ENCODE data around the gene RHOT2. TPM values are rescaled to one million over a fixed set of nuclear protein-coding genes. Genes with fewer than 3 reads are reported as not detected.

The RHOT2 gene
- total and polyA plus RNA-seq, 2 donors (not counting 3 experiments of a cell fraction or from before 2014, with no cell fraction given) = 106 to 139 TPM

DNA sequence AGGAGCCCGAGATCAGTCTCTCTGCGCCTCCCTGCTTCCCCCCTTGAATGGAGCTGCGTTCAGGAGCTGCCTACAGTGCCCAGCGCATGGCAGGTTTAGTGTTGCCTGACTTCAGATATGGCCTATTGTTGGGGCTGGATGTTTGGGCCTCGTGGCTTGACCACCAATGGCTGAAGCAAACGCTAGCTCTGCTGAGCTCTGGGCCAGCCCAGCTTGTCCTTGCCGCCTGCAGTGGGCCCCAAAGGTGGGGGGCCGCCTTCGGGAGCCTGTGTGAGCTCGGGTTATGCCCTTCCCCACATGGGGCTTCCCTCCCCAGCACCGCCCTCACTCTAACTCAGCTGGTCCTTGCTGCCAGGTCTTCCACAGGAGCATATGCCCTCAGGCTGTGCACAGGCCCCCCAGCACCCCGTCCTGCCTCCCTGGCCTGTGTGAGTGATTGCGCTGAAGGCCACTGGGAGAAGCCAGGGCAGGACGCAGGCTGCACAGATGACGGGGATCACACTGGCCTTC is 29.8 kb upstream of the RHOT2 start:
- Histone ChIP-seq H3K79me2 (ENCODE audit: control insufficient read depth, insufficient read depth, low read length) (peaks cover 8% of the 10 kb centered on the region), H3K4me2 (ENCODE audit: insufficient read depth, low read length) (no peak overlapping the region), H3K36me3 (ENCODE audit: control insufficient read depth in 2 of 2, extremely low read depth in 1 of 2, insufficient read depth in 2 of 2, low read length in 2 of 2) (no peaks in the 10 kb centered on the region), H3K4me3 (replicated peaks in 1 of 3; ENCODE audit: insufficient read depth in 1 of 3, low read depth in 1 of 3, low read length in 3 of 3) (no peak overlapping the region), H3K27ac (ENCODE audit: insufficient read depth, low read depth, low read length) (no peak overlapping the region), H3K9ac (replicated peaks; ENCODE audit: extremely low read depth, insufficient read depth, low read length) (no peak overlapping the region), H3K9me1 (replicated peaks; ENCODE audit: control insufficient read depth, extremely low read depth, insufficient read depth, low read length) (no peaks in the 10 kb centered on the region), H3K9me3 (replicated peaks; ENCODE audit: control insufficient read depth, insufficient read depth, low read length) (no peaks in the 10 kb centered on the region), H2AFZ (ENCODE audit: low read depth, low read length) (no peak overlapping the region), H4K20me1 (replicated peaks; ENCODE audit: control insufficient read depth, extremely low read depth, insufficient read depth, low read length) (no peaks in the 10 kb centered on the region), H3K27me3 (ENCODE audit: control insufficient read depth in 2 of 2, insufficient read depth in 2 of 2, low read length in 2 of 2) (no peaks in the 10 kb centered on the region), H3K4me1 (ENCODE audit: control insufficient read depth, extremely low read depth, insufficient read depth, low read length) (peaks cover 13% of the 10 kb centered on the region)
- no peak for DNase-seq (ENCODE audit: low read depth, low spot score)
- BruUV-seq (replicated peaks) = no TSS peak
- CTCF ChIA-PET = interaction anchor here (1.1 kb wide), 1 partner anchor 23 kb away, joined by 3 read pairs; no protein-coding TSS in a partner anchor
- intact Hi-C loops (cut with micrococcal nuclease) (no loop called here), dilution Hi-C loops (cut with MboI; ENCODE audit: extremely low pct_ligation_motif_present, low sequenced_read_pairs) (no loop called here)
- no peak for FAIRE-seq
- POLR2A ChIA-PET = no interaction called here
- TF ChIP-seq POLR2A (IDR thresholded peaks at IDR 0.05; ENCODE audit: low read depth, low read length) (no peak), MYC (IDR thresholded peaks at IDR 0.05; ENCODE audit: low read depth, low read length) (no peak), JUN (IDR thresholded peaks at IDR 0.05; ENCODE audit: borderline replicate concordance, insufficient read depth, insufficient read length, low read depth) (no peak), POLR2AphosphoS5 (IDR thresholded peaks at IDR 0.05; ENCODE audit: insufficient read depth, low read depth, low read length) (no peak), GATA2 (IDR thresholded peaks at IDR 0.05; ENCODE audit: insufficient read depth, insufficient read length, low read depth, low read length) (no peak), FOS (IDR thresholded peaks at IDR 0.05; ENCODE audit: borderline replicate concordance, insufficient read depth, low read length) (no peak), EZH2 (IDR thresholded peaks at IDR 0.05; ENCODE audit: borderline replicate concordance, low read depth, low read length, severe bottlenecking) (no peak)
- TF ChIP-seq, protein P1, sequence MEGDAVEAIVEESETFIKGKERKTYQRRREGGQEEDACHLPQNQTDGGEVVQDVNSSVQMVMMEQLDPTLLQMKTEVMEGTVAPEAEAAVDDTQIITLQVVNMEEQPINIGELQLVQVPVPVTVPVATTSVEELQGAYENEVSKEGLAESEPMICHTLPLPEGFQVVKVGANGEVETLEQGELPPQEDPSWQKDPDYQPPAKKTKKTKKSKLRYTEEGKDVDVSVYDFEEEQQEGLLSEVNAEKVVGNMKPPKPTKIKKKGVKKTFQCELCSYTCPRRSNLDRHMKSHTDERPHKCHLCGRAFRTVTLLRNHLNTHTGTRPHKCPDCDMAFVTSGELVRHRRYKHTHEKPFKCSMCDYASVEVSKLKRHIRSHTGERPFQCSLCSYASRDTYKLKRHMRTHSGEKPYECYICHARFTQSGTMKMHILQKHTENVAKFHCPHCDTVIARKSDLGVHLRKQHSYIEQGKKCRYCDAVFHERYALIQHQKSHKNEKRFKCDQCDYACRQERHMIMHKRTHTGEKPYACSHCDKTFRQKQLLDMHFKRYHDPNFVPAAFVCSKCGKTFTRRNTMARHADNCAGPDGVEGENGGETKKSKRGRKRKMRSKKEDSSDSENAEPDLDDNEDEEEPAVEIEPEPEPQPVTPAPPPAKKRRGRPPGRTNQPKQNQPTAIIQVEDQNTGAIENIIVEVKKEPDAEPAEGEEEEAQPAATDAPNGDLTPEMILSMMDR (IDR thresholded peaks at IDR 0.05; ENCODE audit: extremely low read depth in 1 of 2, insufficient read depth in 1 of 2, low read depth in 1 of 2, low read length in 2 of 2) = no peak
- TF ChIP-seq, protein P2, sequence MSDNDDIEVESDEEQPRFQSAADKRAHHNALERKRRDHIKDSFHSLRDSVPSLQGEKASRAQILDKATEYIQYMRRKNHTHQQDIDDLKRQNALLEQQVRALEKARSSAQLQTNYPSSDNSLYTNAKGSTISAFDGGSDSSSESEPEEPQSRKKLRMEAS (IDR thresholded peaks at IDR 0.05; ENCODE audit: insufficient read depth, insufficient read length) = no peak

All from endothelial cell of umbilical vein (primary cell).